HCT116 (cell line): ENCODE measurements around the gene AP1M1.

Experiments used
- CTCF ChIP-seq, 3 experiments: fragments of 200-600 bp in 1 of 3; sonication (generic) in 1 of 3; IDR thresholded peaks in 2 of 3; conservative IDR thresholded peaks in 1 of 3; 2 replicates each; pipeline ENCODE4 v1.5.1; 2012 to 2017; ENCODE audit warnings: low read depth in 2 of 3, low read length in 2 of 3, antibody characterized with exemption in 1 of 3, borderline replicate concordance in 1 of 3, control low read depth in 1 of 3, mild to moderate bottlenecking in 1 of 3, mixed read lengths in 1 of 3, mixed run types in 1 of 3, moderate library complexity in 1 of 3; ENCODE audit not compliant: insufficient read depth in 1 of 3
- POLR2A ChIP-seq: IDR thresholded peaks from 2 replicates; pipeline ENCODE4 v1.7.0; 2011; ENCODE audit warnings: borderline replicate concordance; ENCODE audit not compliant: insufficient read depth, insufficient read length; ENCODE audit errors: extremely low read depth
- ZBTB33 ChIP-seq: IDR thresholded peaks from 2 replicates; pipeline ENCODE4 v1.6.1; 2011; ENCODE audit warnings: mild to moderate bottlenecking, low read length, moderate library complexity; ENCODE audit not compliant: insufficient replicate concordance; ENCODE audit errors: extremely low read depth

DNA sequence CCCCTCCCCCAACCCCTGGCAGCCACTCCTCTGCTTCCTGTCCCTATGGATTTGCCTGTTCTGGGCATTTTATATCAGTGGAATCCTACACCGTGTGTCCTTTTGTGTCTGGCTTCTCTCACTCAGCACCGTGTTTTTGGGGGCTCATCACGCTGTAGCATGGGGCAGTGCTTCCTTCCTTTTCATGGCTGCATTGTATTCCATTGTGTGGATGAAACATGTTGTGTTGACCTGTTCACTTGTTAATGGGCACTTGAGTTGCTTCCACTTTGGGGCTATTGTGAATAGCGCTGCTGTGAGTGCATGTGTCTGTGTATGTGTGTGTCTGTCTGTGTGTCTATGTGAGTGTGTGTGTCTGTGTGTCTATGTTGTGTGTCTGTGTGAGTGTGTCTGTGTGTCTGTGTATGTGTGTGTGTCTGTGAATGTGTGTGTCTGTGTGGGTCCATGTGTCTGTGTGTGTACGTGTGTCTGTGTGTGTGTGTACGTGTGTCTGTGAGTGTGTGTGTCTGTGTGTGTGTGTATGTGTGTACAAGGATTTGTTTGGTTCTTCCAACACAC lies 57.2 kb downstream of the AP1M1 start:
- TF ChIP-seq POLR2A (no peak), CTCF (IDR thresholded peaks at IDR 0.05 in 2 of 3, conservative IDR thresholded peaks at IDR 0.05 in 1 of 3; ENCODE audit: borderline replicate concordance in 1 of 3, insufficient read depth in 1 of 3, low read depth in 2 of 3, low read length in 2 of 3) (no peak), ZBTB33 (no peak)
